HepG2 (cell line): ENCODE measurements around the gene PIP5K1C. TPM values are rescaled to one million over a fixed set of nuclear protein-coding genes. Genes with fewer than 3 reads are reported as not detected.
A peak's percentile ranks its signal among the peaks of the same experiment; 100 is the strongest.

Experiments
- ATAC-seq: fragments of 200-7000 bp; cut with Tn5 transposase; 3 replicates; pipeline ENCODE4 v1.9.1; 2020; ENCODE audit warnings: mild to moderate bottlenecking, moderate library complexity
- BruUV-seq: library from RNA; stranded (reverse); fragments of 400-500 nt; replicated peaks from 2 replicates; lab custom pipeline; 2021; lab: Mats Ljungman, UMichigan
- CTCF ChIA-PET: fragments of 300-600 bp; formaldehyde crosslinking; extraction: SDS; loops from one replicate; lab custom pipeline; 2021; ENCODE audit warnings: low total read pairs, inconsistent platforms, low intra/inter-chr PET ratio; lab: Yijun Ruan, JAX
- POLR2A ChIA-PET: fragments of 350-600 bp; sonication (Branson Sonifier 250); formaldehyde crosslinking; loops from one replicate; lab custom pipeline; 2020; ENCODE audit warnings: antibody characterized with exemption, inconsistent platforms; lab: Yijun Ruan, JAX
- DNase-seq: peaks from one replicate; pipeline ENCODE4 v3.0.0-alpha.2; 2015; ENCODE audit warnings: low spot score
- FAIRE-seq: peaks from 3 replicates; lab custom pipeline; 2011; peaks lifted over from hg19 to GRCh38; lab: Jason Lieb, UNC
- H2AFZ ChIP-seq: one replicate; pipeline ENCODE4 v1.6.1; 2011; ENCODE audit warnings: low read length, inconsistent platforms
- H3K27ac ChIP-seq: fragments of 300-600 bp; 3 replicates; pipeline ENCODE4 v1.8.0; 2011; ENCODE audit warnings: mixed run types, mild to moderate bottlenecking, mixed read lengths, low read length, inconsistent platforms; ENCODE audit not compliant: insufficient read depth; ENCODE audit errors: extremely low read length
- H3K27me3 ChIP-seq, 2 experiments: fragments of 200-600 bp in 1 of 2; 2 replicates in 1 of 2; 3 replicates in 1 of 2; pipeline versions ENCODE4 v1.6.0 to v1.8.0; 2011; ENCODE audit warnings: low read length in 2 of 2, mild to moderate bottlenecking in 2 of 2, moderate library complexity in 2 of 2, inconsistent platforms in 1 of 2; ENCODE audit not compliant: insufficient read depth in 2 of 2, control insufficient read depth in 1 of 2
- H3K36me3 ChIP-seq, 2 experiments: fragments of 200-600 bp in 1 of 2; replicated peaks in 1 of 2; 2 replicates in 1 of 2; 3 replicates in 1 of 2; pipeline versions ENCODE4 v1.5.1 to v1.8.0; 2011; ENCODE audit warnings: low read length in 2 of 2, inconsistent platforms in 1 of 2; ENCODE audit not compliant: insufficient read depth in 2 of 2, control insufficient read depth in 1 of 2
- H3K4me1 ChIP-seq: 2 replicates; pipeline ENCODE4 v1.5.1; 2012; ENCODE audit warnings: low read length, inconsistent platforms; ENCODE audit not compliant: insufficient read depth
- H3K4me2 ChIP-seq: 2 replicates; pipeline ENCODE4 v1.6.0; 2011; ENCODE audit warnings: low read depth, low read length, inconsistent platforms
- H3K4me3 ChIP-seq, 3 experiments: fragments of 200-600 bp in 1 of 3; sonication (generic), shearing (Covaris generic) in 1 of 3; replicated peaks in 1 of 3; 2 replicates each; pipeline ENCODE4 v1.5.1; 2011 to 2016; ENCODE audit warnings: low read length in 3 of 3, inconsistent platforms in 2 of 3, low read depth in 2 of 3, mild to moderate bottlenecking in 2 of 3, control low read depth in 1 of 3, mixed read lengths in 1 of 3; ENCODE audit not compliant: insufficient read depth in 1 of 3
- H3K79me2 ChIP-seq: one replicate; pipeline ENCODE4 v1.6.1; 2011; ENCODE audit warnings: low read length, inconsistent platforms; ENCODE audit not compliant: insufficient read depth
- H3K9ac ChIP-seq: 2 replicates; pipeline ENCODE4 v1.6.0; 2011; ENCODE audit warnings: mild to moderate bottlenecking, low read depth, low read length, inconsistent platforms; ENCODE audit not compliant: insufficient read depth
- H3K9me3 ChIP-seq: 2 replicates; pipeline ENCODE4 v1.5.1; 2012; ENCODE audit warnings: mild to moderate bottlenecking, low read length
- H4K20me1 ChIP-seq: 2 replicates; pipeline ENCODE4 v1.6.0; 2011; ENCODE audit warnings: inconsistent platforms, mild to moderate bottlenecking, low read length, moderate library complexity; ENCODE audit not compliant: insufficient read depth
- ARNT ChIP-seq: fragments of 450-650 bp; IDR thresholded peaks from 2 replicates; pipeline ENCODE4 v1.6.1; 2017
- ETV6 ChIP-seq: sonication (generic); formaldehyde crosslinking; conservative IDR thresholded peaks from 2 replicates; pipeline ENCODE4 v1.4.0; 2020; ENCODE audit warnings: missing genetic modification reagents
- KLF11 ChIP-seq: IDR thresholded peaks from 2 replicates; pipeline ENCODE4 v1.6.1; 2016; ENCODE audit warnings: missing compliant biosample characterization
- NBN ChIP-seq: fragments of 450-650 bp; conservative IDR thresholded peaks from 2 replicates; pipeline ENCODE4 v1.6.1; 2017
- RAD51 ChIP-seq: fragments of 450-650 bp; IDR thresholded peaks from 2 replicates; pipeline ENCODE4 v1.6.1; 2016; ENCODE audit warnings: borderline replicate concordance
- THYN1 ChIP-seq: sonication (generic); formaldehyde crosslinking; IDR thresholded peaks from 2 replicates; pipeline ENCODE4 v1.8.1; 2023; ENCODE audit warnings: low read depth, mild to moderate bottlenecking, moderate library complexity, missing genetic modification reagents, borderline replicate concordance
- ZC3H13 ChIP-seq: sonication (generic); formaldehyde crosslinking; IDR thresholded peaks from 2 replicates; pipeline ENCODE4 v1.8.1; 2023; ENCODE audit warnings: mild to moderate bottlenecking, missing genetic modification reagents, moderate library complexity
- ZFY ChIP-seq: sonication (generic); formaldehyde crosslinking; IDR thresholded peaks from 2 replicates; pipeline ENCODE4 v1.4.0; 2020; ENCODE audit warnings: missing genetic modification reagents
- ZNF20 ChIP-seq: sonication (generic); formaldehyde crosslinking; IDR thresholded peaks from 2 replicates; pipeline ENCODE4 v1.4.0; 2020; ENCODE audit warnings: mild to moderate bottlenecking, moderate library complexity, missing genetic modification reagents
- ZNF205 ChIP-seq: IDR thresholded peaks from 2 replicates; pipeline ENCODE4 v1.6.1; 2018; ENCODE audit warnings: missing biosample characterization, missing genetic modification reagents
- ZNF510 ChIP-seq: sonication (generic); formaldehyde crosslinking; IDR thresholded peaks from 2 replicates; pipeline ENCODE4 v1.4.0; 2020; ENCODE audit warnings: low read depth, mild to moderate bottlenecking, missing genetic modification reagents
- ZNF546 ChIP-seq: sonication (generic); formaldehyde crosslinking; conservative IDR thresholded peaks from 2 replicates; pipeline ENCODE4 v1.8.1; 2023; ENCODE audit warnings: mild to moderate bottlenecking, missing genetic modification reagents
- WGBS: methylation state at CpG from one replicate; pipeline ENCODE4 v1.1.6; 2017; ENCODE audit warnings: low lambda C conversion rate; 5-methylcytosine and 5-hydroxymethylcytosine counted together
- in situ Hi-C: cut with HindIII; loops from 2 replicates; pipeline ENCODE4 v1.10.0; 2017; ENCODE audit warnings: low pct_unique_long_range_greater_than_20kb; ENCODE audit not compliant: extremely low pct_ligation_motif_present
- intact Hi-C: fragments of 100-400 bp; cut with micrococcal nuclease; formaldehyde crosslinking; loops from one replicate; pipeline ENCODE4 v1.10.0; 2022; ENCODE audit not compliant: unreplicated experiment
- polyA plus RNA-seq, 8 experiments: library from polyadenylated mRNA; depleted of rRNA in 3 of 8; stranded (reverse) in 7 of 8; unstranded in 1 of 8; fragments of >200 nt; fragmentation: Illumina TruSeq in 4 of 8; extraction: Trizol in 4 of 8; gene quantifications; 2 replicates each; pipeline versions ENCODE4 v1.2.1 to v1.2.3, GENCODE V29; 2011 to 2016; ENCODE audit warnings: low read depth in 4 of 8, missing spikeins in 1 of 8, mixed read lengths in 1 of 8; ENCODE audit not compliant: insufficient read depth in 1 of 8
- total RNA-seq, 5 experiments: library from RNA; depleted of rRNA; stranded (reverse); fragments of >200 nt; fragmentation: Illumina TruSeq; extraction: Trizol; gene quantifications; 2 replicates each; pipeline ENCODE4 v1.2.3, GENCODE V29; 2016; ENCODE audit warnings: low read depth in 1 of 5
- TF ChIP-seq, protein P1 (sequence below): sonication (generic); formaldehyde crosslinking; IDR thresholded peaks from 2 replicates; pipeline ENCODE4 v1.4.0; 2020; ENCODE audit warnings: missing genetic modification reagents; ENCODE audit errors: not compliant biosample characterization
- TF ChIP-seq, protein P2 (sequence below): fragments of 450-650 bp; IDR thresholded peaks from 2 replicates; pipeline ENCODE4 v1.6.1; 2016
- TF ChIP-seq, protein P3 (sequence below): sonication (generic); formaldehyde crosslinking; IDR thresholded peaks from 2 replicates; pipeline ENCODE4 v1.9.0; 2021; ENCODE audit warnings: mild to moderate bottlenecking, missing genetic modification reagents

The PIP5K1C gene
- total and polyA plus RNA-seq, 2 of the 13 experiments (the other 11 are each of a cell fraction or from before 2014, with no cell fraction given): 3.6 to 4.3 TPM

DNA sequence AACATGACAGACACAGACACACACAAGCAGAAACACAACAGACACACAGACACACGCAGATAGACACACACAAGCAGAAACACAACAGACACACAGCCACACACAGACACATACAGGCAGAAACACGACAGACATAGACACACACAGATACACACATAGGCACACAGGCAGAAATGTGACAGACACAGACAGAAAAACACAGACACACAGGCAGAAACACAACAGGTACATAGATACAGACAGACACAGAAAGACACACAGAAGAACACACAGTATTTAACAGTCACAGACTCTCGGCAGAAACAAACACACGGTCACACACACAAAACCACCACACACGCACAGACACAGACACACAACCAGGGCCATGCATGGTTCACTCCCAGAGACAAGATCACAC lies 94.5 kb downstream of the PIP5K1C start:
- CTCF ChIA-PET: no interaction called here
- no peaks in the 10 kb centered on the region for H3K79me2 ChIP-seq
- POLR2A ChIA-PET: no interaction called here
- H3K9me3 ChIP-seq: no peaks in the 10 kb centered on the region
- ATAC-seq (no peak), DNase-seq (no peak), FAIRE-seq (peak; percentile 26)
- in situ Hi-C loops (no loop called here), intact Hi-C loops (no loop called here)
- H3K4me3 ChIP-seq: peak overlapping the region in 1 of 3 experiments; percentile 59; a peak in 1 of 6 replicates
- no peak overlapping the region for H3K9ac ChIP-seq
- no peaks in the 10 kb centered on the region for H4K20me1 ChIP-seq
- H3K27ac ChIP-seq: no peak overlapping the region
- H3K27me3 ChIP-seq: peaks cover 0 to 29% of the 10 kb centered on the region in 2 experiments; a peak in 2 of 5 replicates
- H3K4me1 ChIP-seq: peaks cover 48% of the 10 kb centered on the region
- WGBS: 57% methylated on average over 5 of the region's 5 CpGs
- BruUV-seq: no TSS peak
- H3K36me3 ChIP-seq: no peaks in the 10 kb centered on the region
- H2AFZ ChIP-seq: no peak overlapping the region
- peak overlapping the region; percentile 77; the same call in 1 of the 2 replicates for H3K4me2 ChIP-seq
- TF ChIP-seq, protein P1, sequence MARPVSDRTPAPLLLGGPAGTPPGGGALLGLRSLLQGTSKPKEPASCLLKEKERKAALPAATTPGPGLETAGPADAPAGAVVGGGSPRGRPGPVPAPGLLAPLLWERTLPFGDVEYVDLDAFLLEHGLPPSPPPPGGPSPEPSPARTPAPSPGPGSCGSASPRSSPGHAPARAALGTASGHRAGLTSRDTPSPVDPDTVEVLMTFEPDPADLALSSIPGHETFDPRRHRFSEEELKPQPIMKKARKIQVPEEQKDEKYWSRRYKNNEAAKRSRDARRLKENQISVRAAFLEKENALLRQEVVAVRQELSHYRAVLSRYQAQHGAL: no peak
- TF ChIP-seq ZNF205 (CRISPR knock-in tag): no peak
- 0 out of 2 replicates have a peak, but pooled peaks have one; percentile 8 for TF ChIP-seq RAD51
- TF ChIP-seq, protein P2, sequence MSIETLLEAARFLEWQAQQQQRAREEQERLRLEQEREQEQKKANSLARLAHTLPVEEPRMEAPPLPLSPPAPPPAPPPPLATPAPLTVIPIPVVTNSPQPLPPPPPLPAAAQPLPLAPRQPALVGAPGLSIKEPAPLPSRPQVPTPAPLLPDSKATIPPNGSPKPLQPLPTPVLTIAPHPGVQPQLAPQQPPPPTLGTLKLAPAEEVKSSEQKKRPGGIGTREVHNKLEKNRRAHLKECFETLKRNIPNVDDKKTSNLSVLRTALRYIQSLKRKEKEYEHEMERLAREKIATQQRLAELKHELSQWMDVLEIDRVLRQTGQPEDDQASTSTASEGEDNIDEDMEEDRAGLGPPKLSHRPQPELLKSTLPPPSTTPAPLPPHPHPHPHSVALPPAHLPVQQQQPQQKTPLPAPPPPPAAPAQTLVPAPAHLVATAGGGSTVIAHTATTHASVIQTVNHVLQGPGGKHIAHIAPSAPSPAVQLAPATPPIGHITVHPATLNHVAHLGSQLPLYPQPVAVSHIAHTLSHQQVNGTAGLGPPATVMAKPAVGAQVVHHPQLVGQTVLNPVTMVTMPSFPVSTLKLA: peak; percentile 25; the same call in 1 of the 2 replicates
- no peak for TF ChIP-seq ZNF546
- no peak for TF ChIP-seq ZNF510 (CRISPR knock-in tag)
- no peak for TF ChIP-seq ZNF20
- TF ChIP-seq ARNT: no peak
- no peak for TF ChIP-seq ETV6 (CRISPR knock-in tag)
- no peak for TF ChIP-seq ZFY (CRISPR knock-in tag)
- TF ChIP-seq, protein P3, sequence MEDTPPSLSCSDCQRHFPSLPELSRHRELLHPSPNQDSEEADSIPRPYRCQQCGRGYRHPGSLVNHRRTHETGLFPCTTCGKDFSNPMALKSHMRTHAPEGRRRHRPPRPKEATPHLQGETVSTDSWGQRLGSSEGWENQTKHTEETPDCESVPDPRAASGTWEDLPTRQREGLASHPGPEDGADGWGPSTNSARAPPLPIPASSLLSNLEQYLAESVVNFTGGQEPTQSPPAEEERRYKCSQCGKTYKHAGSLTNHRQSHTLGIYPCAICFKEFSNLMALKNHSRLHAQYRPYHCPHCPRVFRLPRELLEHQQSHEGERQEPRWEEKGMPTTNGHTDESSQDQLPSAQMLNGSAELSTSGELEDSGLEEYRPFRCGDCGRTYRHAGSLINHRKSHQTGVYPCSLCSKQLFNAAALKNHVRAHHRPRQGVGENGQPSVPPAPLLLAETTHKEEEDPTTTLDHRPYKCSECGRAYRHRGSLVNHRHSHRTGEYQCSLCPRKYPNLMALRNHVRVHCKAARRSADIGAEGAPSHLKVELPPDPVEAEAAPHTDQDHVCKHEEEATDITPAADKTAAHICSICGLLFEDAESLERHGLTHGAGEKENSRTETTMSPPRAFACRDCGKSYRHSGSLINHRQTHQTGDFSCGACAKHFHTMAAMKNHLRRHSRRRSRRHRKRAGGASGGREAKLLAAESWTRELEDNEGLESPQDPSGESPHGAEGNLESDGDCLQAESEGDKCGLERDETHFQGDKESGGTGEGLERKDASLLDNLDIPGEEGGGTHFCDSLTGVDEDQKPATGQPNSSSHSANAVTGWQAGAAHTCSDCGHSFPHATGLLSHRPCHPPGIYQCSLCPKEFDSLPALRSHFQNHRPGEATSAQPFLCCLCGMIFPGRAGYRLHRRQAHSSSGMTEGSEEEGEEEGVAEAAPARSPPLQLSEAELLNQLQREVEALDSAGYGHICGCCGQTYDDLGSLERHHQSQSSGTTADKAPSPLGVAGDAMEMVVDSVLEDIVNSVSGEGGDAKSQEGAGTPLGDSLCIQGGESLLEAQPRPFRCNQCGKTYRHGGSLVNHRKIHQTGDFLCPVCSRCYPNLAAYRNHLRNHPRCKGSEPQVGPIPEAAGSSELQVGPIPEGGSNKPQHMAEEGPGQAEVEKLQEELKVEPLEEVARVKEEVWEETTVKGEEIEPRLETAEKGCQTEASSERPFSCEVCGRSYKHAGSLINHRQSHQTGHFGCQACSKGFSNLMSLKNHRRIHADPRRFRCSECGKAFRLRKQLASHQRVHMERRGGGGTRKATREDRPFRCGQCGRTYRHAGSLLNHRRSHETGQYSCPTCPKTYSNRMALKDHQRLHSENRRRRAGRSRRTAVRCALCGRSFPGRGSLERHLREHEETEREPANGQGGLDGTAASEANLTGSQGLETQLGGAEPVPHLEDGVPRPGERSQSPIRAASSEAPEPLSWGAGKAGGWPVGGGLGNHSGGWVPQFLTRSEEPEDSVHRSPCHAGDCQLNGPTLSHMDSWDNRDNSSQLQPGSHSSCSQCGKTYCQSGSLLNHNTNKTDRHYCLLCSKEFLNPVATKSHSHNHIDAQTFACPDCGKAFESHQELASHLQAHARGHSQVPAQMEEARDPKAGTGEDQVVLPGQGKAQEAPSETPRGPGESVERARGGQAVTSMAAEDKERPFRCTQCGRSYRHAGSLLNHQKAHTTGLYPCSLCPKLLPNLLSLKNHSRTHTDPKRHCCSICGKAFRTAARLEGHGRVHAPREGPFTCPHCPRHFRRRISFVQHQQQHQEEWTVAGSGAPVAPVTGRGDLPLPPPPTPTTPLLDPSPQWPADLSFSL (CRISPR knock-in tag): peak; percentile 61; the same call in 1 of the 2 replicates
- TF ChIP-seq KLF11: no peak
- no peak for TF ChIP-seq THYN1 (CRISPR knock-in tag)
- 0 out of 2 replicates have a peak, but pooled peaks have one; percentile 52 for TF ChIP-seq NBN
- TF ChIP-seq ZC3H13 (CRISPR knock-in tag): no peak
